HG02763 (cell line): ENCODE measurements around the gene ANKEF1.
A peak's percentile ranks its signal among the peaks of the same experiment; 100 is the strongest.
"Not testable (repeated sequence)": the region's sequence is repeated elsewhere in the genome, so short reads cannot be mapped to it uniquely, and the experiment has no call there.

Experiments used
- ATAC-seq: cut with Tn5 transposase; IDR thresholded peaks from one replicate; pipeline ENCODE4 v1.9.1; 2021; ENCODE audit warnings: mild to moderate bottlenecking, moderate library complexity; ENCODE audit not compliant: unreplicated experiment

ANKEF1 gene

DNA sequence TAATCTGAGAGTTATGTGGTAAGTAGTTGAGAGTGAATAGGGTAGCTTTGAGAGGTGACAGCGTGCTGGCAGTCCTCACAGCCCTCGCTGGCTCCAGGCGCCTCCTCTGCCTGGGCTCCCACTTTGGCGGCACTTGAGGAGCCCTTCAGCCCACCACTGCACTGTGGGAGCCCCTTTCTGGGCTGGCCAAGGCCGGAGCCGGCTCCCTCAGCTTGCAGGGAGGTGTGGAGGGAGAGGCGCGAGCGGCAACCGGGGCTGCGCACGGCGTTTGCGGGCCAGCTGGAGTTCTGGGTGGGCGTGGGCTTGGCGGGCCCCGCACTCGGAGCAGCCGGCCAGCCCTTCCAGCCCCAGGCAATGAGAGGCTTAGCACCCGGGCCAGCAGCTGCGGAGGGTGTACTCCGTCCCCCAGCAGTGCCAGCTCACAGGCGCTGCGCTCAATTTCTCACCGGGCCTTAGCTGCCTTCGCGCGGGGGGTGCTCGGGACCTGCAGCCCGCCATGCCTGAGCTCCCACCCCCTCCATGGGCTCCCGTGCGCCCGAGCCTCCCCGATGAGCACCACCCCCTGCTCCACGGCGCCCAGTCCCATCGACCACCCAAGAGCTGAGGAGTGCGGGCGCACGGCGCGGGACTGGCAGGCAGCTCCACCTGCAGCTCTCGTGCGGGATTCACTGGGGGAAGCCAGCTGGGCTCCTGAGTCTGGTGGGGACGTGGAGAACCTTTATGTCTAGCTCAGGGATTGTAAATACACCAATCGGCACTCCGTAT is 3.2 kb upstream of the ANKEF1 start:
- not testable (repeated sequence) for ATAC-seq

- ATAC-seq = not testable (repeated sequence)
These were observed 2.5 kb upstream of the ANKEF1 start for GRCh38 chr20:10032269-10032668.

DNA sequence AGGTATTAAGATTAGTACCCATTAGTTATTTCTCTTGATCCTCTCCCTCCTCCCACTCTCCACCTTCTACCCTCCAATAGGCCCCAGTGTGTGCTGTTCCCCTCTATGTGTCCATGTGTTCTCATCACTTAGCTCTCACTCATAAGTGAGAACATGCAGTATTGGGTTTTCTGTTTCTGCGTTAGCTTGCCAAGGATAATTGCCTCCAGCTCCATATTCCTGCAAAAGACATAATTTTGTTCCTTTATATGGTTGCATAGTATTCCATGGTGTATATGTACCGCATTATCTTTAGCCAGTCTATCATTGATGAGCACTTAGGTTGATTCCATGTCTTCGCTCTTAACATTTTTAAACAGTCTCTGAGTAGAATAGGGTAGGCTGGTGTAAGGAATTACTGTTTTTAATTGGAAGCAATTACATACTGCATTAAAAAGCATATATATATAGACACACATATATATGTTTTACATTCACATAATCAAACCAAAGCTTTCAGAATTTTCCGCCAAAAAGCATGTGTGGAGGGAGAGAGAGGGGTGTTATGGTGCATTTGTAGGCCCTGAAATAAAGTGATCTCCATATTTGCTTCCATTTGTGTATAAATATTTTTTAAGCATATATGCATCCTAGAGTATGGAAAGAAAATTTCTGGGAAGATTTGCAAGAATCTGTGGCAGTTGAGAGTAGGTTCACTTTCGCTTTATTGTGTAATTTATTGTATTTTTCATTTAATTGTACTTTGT is 709 bp upstream of the ANKEF1 start:
- no peak for ATAC-seq

- not testable (repeated sequence) for ATAC-seq
These were observed 1.5 kb downstream of the ANKEF1 start for GRCh38 chr20:10036321-10036720.

DNA sequence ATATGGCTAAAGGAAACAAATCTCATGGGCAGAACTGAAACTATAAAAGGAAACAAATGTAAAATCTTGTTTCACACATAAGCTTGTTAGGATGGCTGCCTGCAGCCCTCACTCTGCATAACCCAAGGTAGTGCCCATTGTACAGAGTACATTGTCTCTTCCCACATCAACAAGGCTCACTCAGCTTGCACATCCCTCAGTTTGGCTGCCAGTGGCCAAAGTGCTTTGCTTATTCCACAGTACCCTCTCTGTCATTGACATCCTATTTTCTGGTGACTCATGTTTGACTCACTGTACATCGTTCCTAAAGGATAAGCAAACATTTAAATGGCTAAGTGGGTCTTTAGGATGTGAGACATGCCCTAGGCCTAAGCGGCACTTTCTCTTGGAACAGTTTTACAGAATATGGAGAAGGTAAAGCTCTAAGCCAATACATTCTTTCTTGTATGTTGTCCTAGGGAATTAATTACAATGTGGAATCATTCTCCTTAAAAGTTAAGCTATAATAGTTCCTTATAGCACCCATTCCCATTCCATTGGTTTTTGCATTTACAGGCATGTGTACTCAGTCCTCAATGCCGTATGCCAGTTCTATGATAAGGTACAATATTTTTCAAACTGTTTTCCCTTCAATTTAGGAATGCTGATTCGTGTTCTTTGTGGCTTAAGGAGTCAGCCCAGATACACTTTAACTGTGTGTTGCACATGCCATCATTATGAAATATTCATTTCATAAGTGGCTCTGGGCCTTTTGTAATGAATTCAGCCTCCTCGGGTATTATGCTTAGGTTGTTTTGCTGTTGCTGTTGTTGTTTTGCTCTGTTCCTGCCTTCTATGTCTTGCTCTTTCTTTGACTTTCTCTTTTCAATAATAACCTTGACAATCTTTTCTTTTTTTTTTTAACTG is 5.5 kb downstream of the ANKEF1 start:
- ATAC-seq = no peak

- ATAC-seq = no peak
These were observed 7.3 kb downstream of the ANKEF1 start for GRCh38 chr20:10042086-10042485.

DNA sequence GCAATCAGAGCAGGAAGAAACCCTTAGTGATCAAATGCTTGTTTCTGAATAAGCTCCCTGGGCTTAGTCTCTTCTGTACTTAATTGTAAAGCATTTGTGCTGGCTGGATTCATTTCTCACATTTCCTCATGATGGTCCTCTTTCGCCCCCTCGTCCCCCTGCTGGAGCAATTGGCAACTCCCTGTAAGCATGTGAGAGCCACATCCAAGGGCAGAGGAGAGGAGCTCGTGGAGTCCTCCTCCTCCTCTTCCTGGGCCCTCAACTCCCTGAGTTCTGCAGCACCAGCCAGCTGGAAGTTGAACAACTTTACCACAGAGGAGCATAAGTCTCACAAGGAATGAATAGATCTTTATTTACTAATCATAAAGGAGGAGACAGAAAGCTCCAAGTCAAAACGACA is 12.6 kb downstream of the ANKEF1 start:
- ATAC-seq = no peak

- ATAC-seq = no peak
These were observed 16.4 kb downstream of the ANKEF1 start for GRCh38 chr20:10051185-10051584.

DNA sequence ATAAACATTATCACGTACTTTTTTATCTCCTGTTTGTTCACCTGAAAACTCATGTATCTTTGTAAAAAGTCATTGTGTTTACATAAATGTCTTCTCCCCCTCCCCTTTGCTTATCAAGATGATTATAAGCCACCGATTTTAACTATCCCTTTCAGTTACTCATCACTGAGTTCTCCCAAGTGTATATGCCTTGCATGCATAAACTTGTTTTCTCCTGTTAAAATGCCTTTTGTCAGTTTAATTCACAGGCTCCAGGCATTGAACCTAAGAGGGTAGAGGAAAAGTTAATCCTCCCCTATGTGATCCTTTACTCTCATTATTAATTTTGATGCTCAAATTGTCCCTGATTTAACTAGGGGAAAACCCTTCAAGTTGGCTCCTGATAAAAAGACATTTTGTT is 24.2 kb downstream of the ANKEF1 start:
- ATAC-seq = no peak

DNA sequence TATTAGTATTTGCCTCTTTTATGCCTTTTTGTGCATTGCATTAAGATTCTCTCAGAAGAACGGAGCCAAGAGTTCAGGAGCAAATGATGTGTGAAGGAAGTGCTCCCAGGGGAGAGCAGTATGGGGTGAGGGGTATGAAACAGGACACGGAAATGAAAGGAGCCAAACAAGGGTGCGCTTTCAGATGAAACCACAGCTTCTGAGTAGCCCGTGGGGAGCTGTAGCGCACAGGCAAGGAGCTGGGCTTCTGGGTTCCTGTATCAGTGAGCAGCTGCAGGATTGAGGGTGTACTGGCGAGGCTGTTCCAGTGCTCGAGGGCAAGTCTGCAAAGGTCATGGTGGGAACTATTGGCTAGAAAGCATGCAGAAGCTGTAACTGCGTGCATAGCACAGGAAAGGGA is 25.4 kb downstream of the ANKEF1 start:
- peak; percentile 67 for ATAC-seq

GRCh38 chr20:10061641-10062040 is 26.9 kb downstream of the ANKEF1 start:
- ATAC-seq = no peak

GRCh38 chr20:10063482-10063881 is 28.7 kb downstream of the ANKEF1 start:
- ATAC-seq = no peak

- ATAC-seq = no peak
These were observed 29.8 kb downstream of the ANKEF1 start for GRCh38 chr20:10064611-10065010.

- ATAC-seq = no peak
These were observed 30.5 kb downstream of the ANKEF1 start for GRCh38 chr20:10065154-10065833.

- ATAC-seq = no peak
These were observed 32.5 kb downstream of the ANKEF1 start for GRCh38 chr20:10067321-10067720.

- ATAC-seq = no peak
These were observed 39.7 kb downstream of the ANKEF1 start for GRCh38 chr20:10074513-10074912.

DNA sequence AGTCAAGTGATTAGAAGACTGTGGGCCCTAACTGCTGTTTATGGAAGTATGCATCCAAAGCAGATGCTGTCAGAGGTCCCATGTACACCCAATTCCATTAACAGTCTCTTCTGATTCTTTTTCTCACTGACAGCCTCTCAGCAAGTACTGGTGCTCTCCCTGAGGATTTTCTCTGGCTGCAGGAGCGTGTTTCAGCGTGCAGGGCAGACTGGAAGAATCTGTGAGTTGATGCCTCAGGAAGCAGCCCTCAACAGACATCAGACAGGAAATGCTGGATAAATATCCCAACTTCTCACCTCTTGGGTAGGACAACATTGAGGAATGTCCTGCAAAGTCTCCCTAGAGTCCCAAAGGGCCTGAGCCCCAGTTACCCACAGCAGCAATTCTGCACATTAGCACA is 40.8 kb downstream of the ANKEF1 start:
- ATAC-seq = no peak

DNA sequence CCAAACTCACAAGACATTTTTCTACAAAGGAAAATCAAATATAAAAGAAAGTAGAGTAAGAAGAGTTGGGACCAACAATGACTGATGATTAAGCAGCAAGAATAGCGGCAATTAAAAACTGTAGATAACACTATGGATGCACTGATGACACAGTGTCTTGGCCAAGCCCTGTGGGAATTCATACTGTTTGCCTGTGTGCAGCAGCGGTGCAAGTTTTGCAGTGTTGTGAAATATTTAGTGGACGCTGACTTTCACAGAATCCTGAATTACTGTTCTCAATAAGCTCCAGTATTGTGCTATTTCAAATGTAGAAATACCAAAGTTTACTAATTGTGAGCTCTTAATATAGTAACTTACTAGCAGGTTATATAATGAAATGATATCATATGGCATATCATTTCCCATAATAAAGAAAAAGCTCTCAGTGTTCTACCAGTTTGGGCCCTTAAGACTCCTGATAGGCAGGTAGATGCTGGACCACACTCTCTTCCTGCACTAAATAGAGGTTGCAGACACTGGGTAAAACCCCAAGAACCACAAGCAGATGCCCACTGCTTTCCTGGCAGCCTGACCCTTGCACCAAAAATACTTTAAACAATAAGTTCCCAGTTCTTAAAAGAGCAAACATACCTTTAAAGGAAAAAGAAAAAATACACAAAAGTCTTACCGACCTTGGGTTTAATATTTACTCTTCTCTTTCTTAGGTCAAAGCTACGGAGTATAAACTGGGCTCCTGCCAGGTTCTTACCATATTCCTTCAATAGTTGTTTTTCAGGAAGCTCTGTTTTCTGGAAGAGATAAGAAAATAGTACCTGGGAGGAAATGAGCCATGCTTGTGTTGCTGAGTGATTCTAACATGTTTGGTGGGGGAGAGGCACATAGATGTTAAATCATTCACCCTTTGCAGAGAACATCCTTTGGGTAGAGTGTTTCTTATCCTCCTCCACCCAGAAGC is 41.6 kb downstream of the ANKEF1 start:
- no peak for ATAC-seq

GRCh38 chr20:10077081-10077471 is 42.3 kb downstream of the ANKEF1 start:
- no peak for ATAC-seq

- ATAC-seq = no peak
These were observed 43.1 kb downstream of the ANKEF1 start for GRCh38 chr20:10077886-10078285.
